WTC11 (cell line): ENCODE results near the gene IL17RD. TPM values are rescaled to one million over a fixed set of nuclear protein-coding genes. Genes with fewer than 3 reads are reported as not detected.
A peak's percentile ranks its signal among the peaks of the same experiment; 100 is the strongest.

ENCODE experiments used
- ATAC-seq: fragments of 200-7000 bp; cut with Tn5 transposase; 2 replicates; pipeline ENCODE4 v1.10.0; 2021; ENCODE audit warnings: mild to moderate bottlenecking, moderate library complexity
- CTCF ChIA-PET: fragments of 300-600 bp; sonication (Branson Sonifier 250); formaldehyde crosslinking; loops from one replicate; lab custom pipeline; 2021; ENCODE audit warnings: antibody characterized with exemption; lab: Charles Lee
- POLR2A ChIA-PET: fragments of 350-600 bp; sonication (Branson Sonifier 250); formaldehyde crosslinking; loops from one replicate; lab custom pipeline; 2021; ENCODE audit warnings: antibody characterized with exemption; lab: Charles Lee
- DNase-seq: peaks from one replicate; pipeline ENCODE4 v3.0.0; 2021; ENCODE audit warnings: low spot score
- H3K27ac Mint-ChIP-seq: 2 replicates; pipeline ENCODE4 v1.8.0; 2021; ENCODE audit warnings: mixed read lengths
- H3K27me3 Mint-ChIP-seq: 2 replicates; pipeline ENCODE4 v1.8.0; 2021; ENCODE audit warnings: low read depth, mild to moderate bottlenecking, moderate library complexity, mixed read lengths
- H3K36me3 Mint-ChIP-seq: 2 replicates; pipeline ENCODE4 v1.8.0; 2021; ENCODE audit warnings: mixed read lengths
- H3K4me1 Mint-ChIP-seq: 2 replicates; pipeline ENCODE4 v1.8.0; 2022; ENCODE audit warnings: mixed read lengths
- H3K4me3 Mint-ChIP-seq: 2 replicates; pipeline ENCODE4 v1.8.0; 2021; ENCODE audit warnings: mild to moderate bottlenecking, moderate library complexity, mixed read lengths
- H3K9me3 Mint-ChIP-seq: 2 replicates; pipeline ENCODE4 v1.8.0; 2021; ENCODE audit warnings: mixed read lengths
- E2F1 ChIP-seq: sonication (generic); formaldehyde crosslinking; IDR thresholded peaks from 2 replicates; pipeline ENCODE4 v1.8.0; 2022; ENCODE audit warnings: mild to moderate bottlenecking, missing genetic modification reagents
- ETV6 ChIP-seq: sonication (generic); formaldehyde crosslinking; IDR thresholded peaks from 2 replicates; pipeline ENCODE4 v1.8.1; 2022; ENCODE audit warnings: mild to moderate bottlenecking, missing genetic modification reagents
- FOXP1 ChIP-seq: sonication (generic); formaldehyde crosslinking; IDR thresholded peaks from 2 replicates; pipeline ENCODE4 v1.8.0; 2022; ENCODE audit warnings: missing genetic modification reagents, mild to moderate bottlenecking, moderate library complexity, borderline replicate concordance
- GABPB1 ChIP-seq: sonication (generic); formaldehyde crosslinking; IDR thresholded peaks from 2 replicates; pipeline ENCODE4 v1.8.1; 2023; ENCODE audit warnings: mild to moderate bottlenecking, missing genetic modification reagents
- GTF2I ChIP-seq: fragments of 250-450 bp; sonication (Bioruptor Pico); conservative IDR thresholded peaks from 2 replicates; pipeline ENCODE4 v1.4.0; 2021; ENCODE audit warnings: mild to moderate bottlenecking
- HMGA2 ChIP-seq: fragments of 250-450 bp; sonication (Bioruptor Pico); IDR thresholded peaks from 2 replicates; pipeline ENCODE4 v1.4.0; 2021; ENCODE audit warnings: mild to moderate bottlenecking, moderate library complexity
- JAZF1 ChIP-seq: fragments of 250-450 bp; sonication (Bioruptor Pico); IDR thresholded peaks from 2 replicates; pipeline ENCODE4 v1.9.0; 2021; ENCODE audit warnings: moderate library complexity, mild to moderate bottlenecking, inconsistent platforms
- MAX ChIP-seq: sonication (generic); formaldehyde crosslinking; IDR thresholded peaks from 2 replicates; pipeline ENCODE4 v1.8.0; 2022; ENCODE audit warnings: mild to moderate bottlenecking, missing genetic modification reagents
- MLX ChIP-seq: sonication (generic); formaldehyde crosslinking; IDR thresholded peaks from 2 replicates; pipeline ENCODE4 v1.8.1; 2023; ENCODE audit warnings: mild to moderate bottlenecking, missing genetic modification reagents, moderate library complexity
- NFATC4 ChIP-seq: fragments of 250-450 bp; sonication (Bioruptor Pico); IDR thresholded peaks from 2 replicates; pipeline ENCODE4 v1.9.0; 2021; ENCODE audit warnings: mild to moderate bottlenecking
- NFYB ChIP-seq: sonication (generic); formaldehyde crosslinking; conservative IDR thresholded peaks from 2 replicates; pipeline ENCODE4 v1.8.0; 2022; ENCODE audit warnings: low read depth, missing genetic modification reagents
- PRDM15 ChIP-seq: sonication (generic); formaldehyde crosslinking; IDR thresholded peaks from 2 replicates; pipeline ENCODE4 v1.8.0; 2022; ENCODE audit warnings: missing genetic modification reagents
- RORB ChIP-seq: fragments of 250-450 bp; sonication (Bioruptor Pico); IDR thresholded peaks from 2 replicates; pipeline ENCODE4 v1.9.0; 2021; ENCODE audit warnings: mild to moderate bottlenecking
- TCF7 ChIP-seq: sonication (generic); formaldehyde crosslinking; IDR thresholded peaks from 2 replicates; pipeline ENCODE4 v1.8.0; 2022; ENCODE audit warnings: mild to moderate bottlenecking, low read depth, missing genetic modification reagents, moderate library complexity
- TEAD1 ChIP-seq: sonication (generic); formaldehyde crosslinking; IDR thresholded peaks from 2 replicates; pipeline ENCODE4 v1.8.0; 2022; ENCODE audit warnings: mild to moderate bottlenecking, missing genetic modification reagents
- TP53 ChIP-seq: sonication (generic); formaldehyde crosslinking; IDR thresholded peaks from 2 replicates; pipeline ENCODE4 v1.8.1; 2023; ENCODE audit warnings: mild to moderate bottlenecking, missing genetic modification reagents
- USF2 ChIP-seq: sonication (generic); formaldehyde crosslinking; IDR thresholded peaks from 2 replicates; pipeline ENCODE4 v1.8.1; 2023; ENCODE audit warnings: mild to moderate bottlenecking, missing genetic modification reagents, moderate library complexity
- ZNF263 ChIP-seq: sonication (generic); formaldehyde crosslinking; IDR thresholded peaks from 2 replicates; pipeline ENCODE4 v1.8.1; 2022; ENCODE audit warnings: low read depth, mild to moderate bottlenecking, moderate library complexity, missing genetic modification reagents
- total RNA-seq: library from RNA; stranded (reverse); gene quantifications from 3 replicates; pipeline ENCODE4 v1.2.3, GENCODE V29; 2021
- TF ChIP-seq, protein P1 (sequence below): fragments of 250-450 bp; sonication (Bioruptor Pico); IDR thresholded peaks from 2 replicates; pipeline ENCODE4 v1.9.0; 2021; ENCODE audit warnings: moderate library complexity, mild to moderate bottlenecking, inconsistent platforms, borderline replicate concordance

The IL17RD gene
- total RNA-seq, 1 experiment from 2014 or later, result 72.9 TPM

DNA sequence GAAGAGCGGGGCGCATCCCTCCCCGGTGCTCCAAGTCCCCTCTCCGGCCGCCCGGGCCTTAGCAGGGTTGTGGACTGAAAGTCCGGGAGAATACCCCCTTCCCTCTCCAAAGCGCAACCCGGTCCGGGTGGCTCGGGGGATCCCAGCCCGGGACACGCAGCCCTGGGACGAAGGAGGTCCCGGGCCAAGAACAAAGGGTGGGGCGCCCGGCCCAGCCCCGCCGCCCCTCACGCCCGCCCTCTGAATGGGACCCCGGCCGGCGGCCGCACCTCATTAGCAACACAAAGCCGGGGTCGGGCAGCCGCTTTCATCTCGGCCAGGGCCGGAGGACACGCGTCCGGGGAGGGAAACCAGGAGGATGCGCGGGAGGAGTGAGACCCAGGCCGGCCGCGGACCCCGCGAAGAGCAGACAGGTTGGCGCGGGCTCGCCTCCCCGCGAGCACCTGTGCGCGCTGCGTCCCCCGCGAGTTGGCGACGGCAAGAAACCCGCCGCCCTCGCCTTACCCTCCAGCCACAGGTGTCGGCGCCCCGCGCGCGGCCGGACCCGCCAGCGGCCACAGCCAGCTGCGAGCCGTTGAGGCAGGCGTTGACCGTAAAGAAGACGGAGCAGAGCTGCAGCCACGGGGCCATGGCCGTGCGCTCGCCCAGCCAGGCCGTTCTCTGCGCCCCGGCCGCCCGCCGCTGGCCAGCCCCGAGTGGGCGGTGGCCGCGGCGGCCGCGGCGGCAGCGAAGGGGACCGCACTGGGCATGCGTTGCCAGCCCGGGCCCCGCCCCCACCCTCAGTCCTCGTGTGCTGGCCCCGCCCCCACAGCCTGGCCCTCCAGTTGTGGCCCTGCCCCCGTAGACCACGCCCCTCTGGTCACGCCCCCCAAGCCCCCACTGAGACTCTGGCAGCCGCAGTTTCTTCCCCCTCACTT, at the start of gene IL17RD (continued):
- 0 out of 2 replicates have a peak, but pooled peaks have one; percentile 42 for TF ChIP-seq MAX (CRISPR knock-in tag)
- TF ChIP-seq, all 79 proteins: peak for 17

DNA sequence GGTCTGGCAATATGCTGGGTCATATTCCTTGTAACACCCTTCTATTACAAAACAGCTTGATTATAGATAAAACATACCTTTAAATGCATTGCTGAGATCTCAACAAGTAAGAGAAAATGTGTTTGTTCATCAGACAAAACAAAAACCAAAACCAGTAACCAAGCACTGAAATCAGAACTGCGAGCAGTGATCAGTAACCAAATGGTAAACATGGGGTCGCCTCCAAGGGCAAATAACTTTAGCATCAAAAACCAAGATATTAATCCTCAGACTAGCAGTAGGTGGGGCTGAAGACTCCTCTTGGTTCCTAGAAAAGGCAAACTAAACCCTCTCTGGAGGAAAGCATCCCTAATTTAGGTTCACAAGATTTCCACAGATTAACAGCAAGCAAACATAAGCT, 41.3 kb upstream of the IL17RD start:
- Mint-ChIP-seq H3K36me3 (no peaks in the 10 kb centered on the region), H3K27me3 (peaks cover 7% of the 10 kb centered on the region), H3K4me3 (no peak overlapping the region), H3K9me3 (no peaks in the 10 kb centered on the region), H3K4me1 (peaks cover 2% of the 10 kb centered on the region), H3K27ac (no peak overlapping the region)
- ChIA-PET CTCF (interaction anchor here (1.4 kb wide), 1 partner anchor 72 kb away, joined by 3 read pairs; no protein-coding TSS in a partner anchor), POLR2A (no interaction called here)
- ATAC-seq (no peak), DNase-seq (no peak)
- no peak for TF ChIP-seq TP53
- TF ChIP-seq, protein P1, sequence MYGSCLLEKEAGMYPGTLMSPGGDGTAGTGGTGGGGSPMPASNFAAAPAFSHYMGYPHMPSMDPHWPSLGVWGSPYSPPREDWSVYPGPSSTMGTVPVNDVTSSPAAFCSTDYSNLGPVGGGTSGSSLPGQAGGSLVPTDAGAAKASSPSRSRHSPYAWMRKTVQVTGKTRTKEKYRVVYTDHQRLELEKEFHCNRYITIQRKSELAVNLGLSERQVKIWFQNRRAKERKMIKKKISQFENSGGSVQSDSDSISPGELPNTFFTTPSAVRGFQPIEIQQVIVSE (CRISPR knock-in tag), result no peak
- TF ChIP-seq NFYB (CRISPR knock-in tag), result no peak
- TF ChIP-seq PRDM15 (CRISPR knock-in tag), result no peak
- TF ChIP-seq HMGA2, result no peak
- TF ChIP-seq MLX (CRISPR knock-in tag), result no peak
- TF ChIP-seq GABPB1, result no peak
- TF ChIP-seq GTF2I, result no peak
- TF ChIP-seq ZNF263 (CRISPR knock-in tag), result no peak
- TF ChIP-seq JAZF1 (CRISPR knock-in tag), result no peak
- no peak for TF ChIP-seq USF2 (CRISPR knock-in tag)
- no peak for TF ChIP-seq TCF7 (CRISPR knock-in tag)
- no peak for TF ChIP-seq TEAD1 (CRISPR knock-in tag)
- no peak for TF ChIP-seq RORB (CRISPR knock-in tag)
- no peak for TF ChIP-seq NFATC4 (CRISPR knock-in tag)
- no peak for TF ChIP-seq E2F1
- TF ChIP-seq ETV6, result no peak
- TF ChIP-seq FOXP1, result no peak
